ENCODE measurements around the gene STAT5B. TPM values are rescaled to one million over a fixed set of nuclear protein-coding genes. Genes with fewer than 3 reads are reported as not detected.

Gene STAT5B
- total RNA-seq, 1 experiment from 2014 or later = 7.1 TPM

DNA sequence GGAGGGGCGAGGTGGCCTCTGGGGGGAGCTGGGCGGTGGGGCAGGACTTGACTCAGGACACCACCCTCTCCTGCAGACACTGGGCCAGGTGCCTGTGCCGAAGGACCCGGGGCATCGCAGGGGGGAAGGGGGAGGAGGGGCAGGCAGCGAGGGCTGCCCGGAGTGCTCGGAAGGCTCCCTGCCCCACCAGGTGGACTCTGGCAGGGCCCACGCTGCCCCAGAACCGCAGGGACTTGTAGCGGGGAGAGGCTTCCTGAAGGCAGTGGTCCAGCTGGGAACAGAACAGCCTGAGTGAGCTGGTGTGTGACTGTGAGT, 86.6 kb downstream of the STAT5B start:
- POLR2A ChIA-PET = no interaction called here
- BruUV-seq (replicated peaks) = no TSS peak
- CTCF ChIA-PET = no interaction called here

DNA sequence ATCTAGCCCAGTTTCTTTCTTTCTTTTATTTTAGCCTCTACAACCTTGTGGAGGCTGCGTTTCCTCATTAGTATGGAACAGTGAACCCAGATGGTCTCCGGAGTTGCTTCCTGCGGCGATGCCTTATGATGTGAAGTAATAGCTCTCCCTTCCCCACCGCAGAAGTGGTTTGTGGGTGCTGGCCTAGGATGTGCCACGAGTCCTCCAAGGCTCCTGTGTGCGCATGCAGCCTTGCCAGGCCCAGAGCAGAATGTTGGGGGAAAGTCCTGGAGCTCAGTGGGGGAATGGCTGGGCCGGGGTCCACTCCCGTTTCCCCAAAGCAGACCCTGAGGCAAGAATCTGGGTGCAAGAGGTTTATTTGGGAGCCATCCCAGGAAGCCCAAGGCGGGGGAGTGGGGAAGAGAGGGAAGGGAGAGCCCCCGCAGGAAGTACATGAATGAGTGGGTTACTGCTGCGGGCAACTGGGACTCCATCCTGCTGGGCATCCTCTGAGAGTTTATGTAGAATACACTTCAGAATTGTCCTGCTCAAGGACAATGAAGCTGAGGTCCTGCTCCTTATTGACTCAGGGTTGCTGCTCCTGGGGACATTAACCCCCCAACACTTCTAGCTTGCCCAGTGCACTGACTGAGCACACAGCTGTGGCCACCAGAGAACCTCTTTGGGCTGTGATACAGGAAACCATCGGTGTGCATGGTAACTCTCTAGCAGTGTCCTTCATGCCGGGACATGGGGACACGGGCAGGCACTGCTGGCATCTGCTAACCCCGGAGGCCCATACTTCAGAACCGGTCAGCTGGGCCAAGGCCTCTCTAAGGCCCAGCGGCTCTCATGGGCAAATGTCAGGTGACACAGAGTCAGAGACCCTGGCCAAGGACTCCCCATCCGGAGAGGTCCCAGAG, 87.2 kb downstream of the STAT5B start:
- CTCF ChIA-PET = no interaction called here
- no peak overlapping the region for H3K4me3 ChIP-seq (replicated peaks in 1 of 2; ENCODE audit: low read depth in 1 of 2, low read length in 2 of 2)
- H3K4me1 ChIP-seq (ENCODE audit: control insufficient read depth in 1 of 2, insufficient read depth in 2 of 2, low read length in 2 of 2) = peaks cover 11 to 22% of the 10 kb centered on the region in 2 experiments; a peak in 3 of 4 replicates
- H2AFZ ChIP-seq (ENCODE audit: low read depth, low read length, poor library complexity, severe bottlenecking) = no peak overlapping the region
- DNase-seq (ENCODE audit: low read depth, low spot score) = no peak
- no peak overlapping the region for H3K4me2 ChIP-seq (ENCODE audit: low read length)
- H3K36me3 ChIP-seq (ENCODE audit: control insufficient read depth in 1 of 2, insufficient read depth in 2 of 2, low read length in 2 of 2) = no peaks in the 10 kb centered on the region
- intact Hi-C loops (cut with micrococcal nuclease) = no loop called here
- H3K9me2 ChIP-seq (ENCODE audit: insufficient read depth) = no peaks in the 10 kb centered on the region
- no peaks in the 10 kb centered on the region for H4K20me1 ChIP-seq (ENCODE audit: insufficient read depth)
- no peaks in the 10 kb centered on the region for H3K27me3 ChIP-seq (ENCODE audit: insufficient read depth, low read length)
- no peak overlapping the region for H3K9ac ChIP-seq (ENCODE audit: low read length)
- no peak for ATAC-seq
- POLR2A ChIA-PET = no interaction called here
- no peak overlapping the region for H3K27ac ChIP-seq (ENCODE audit: low read depth, low read length)
- BruUV-seq (replicated peaks) = no TSS peak
- H3K9me3 ChIP-seq (ENCODE audit: control insufficient read depth in 1 of 2, insufficient read depth in 1 of 2, low read depth in 1 of 2, low read length in 2 of 2) = no peaks in the 10 kb centered on the region
- no peaks in the 10 kb centered on the region for H3K79me2 ChIP-seq (ENCODE audit: insufficient read depth, low read length)
- RAD21 ChIA-PET (ENCODE audit: low non-redundant PET in 1 of 2, low total read pairs in 2 of 2, uncharacterized antibody in 2 of 2, unreplicated experiment in 2 of 2) = no interaction called here
- TF ChIP-seq ZFX (IDR thresholded peaks at IDR 0.05) = no peak

More for the DNA sequence above, 86.6 kb downstream of the STAT5B start:
- intact Hi-C loops (cut with micrococcal nuclease) = no loop called here
- Histone ChIP-seq H3K27me3 (ENCODE audit: insufficient read depth, low read length) (no peaks in the 10 kb centered on the region), H3K4me3 (replicated peaks in 1 of 2; ENCODE audit: low read depth in 1 of 2, low read length in 2 of 2) (no peak overlapping the region), H3K4me2 (ENCODE audit: low read length) (no peak overlapping the region), H3K9me3 (ENCODE audit: control insufficient read depth in 1 of 2, insufficient read depth in 1 of 2, low read depth in 1 of 2, low read length in 2 of 2) (no peaks in the 10 kb centered on the region), H3K79me2 (ENCODE audit: insufficient read depth, low read length) (no peaks in the 10 kb centered on the region), H3K27ac (ENCODE audit: low read depth, low read length) (no peak overlapping the region), H2AFZ (ENCODE audit: low read depth, low read length, poor library complexity, severe bottlenecking) (no peak overlapping the region), H3K9me2 (ENCODE audit: insufficient read depth) (no peaks in the 10 kb centered on the region), H3K9ac (ENCODE audit: low read length) (no peak overlapping the region), H4K20me1 (ENCODE audit: insufficient read depth) (no peaks in the 10 kb centered on the region), H3K4me1 (ENCODE audit: control insufficient read depth in 1 of 2, insufficient read depth in 2 of 2, low read length in 2 of 2) (peaks cover 8 to 18% of the 10 kb centered on the region in 2 experiments; a peak in 3 of 4 replicates), H3K36me3 (ENCODE audit: control insufficient read depth in 1 of 2, insufficient read depth in 2 of 2, low read length in 2 of 2) (no peaks in the 10 kb centered on the region)
- DNase-seq (ENCODE audit: low read depth, low spot score) = no peak
- no peak for ATAC-seq
- RAD21 ChIA-PET (ENCODE audit: low non-redundant PET in 1 of 2, low total read pairs in 2 of 2, uncharacterized antibody in 2 of 2, unreplicated experiment in 2 of 2) = no interaction called here
- TF ChIP-seq, protein P1, sequence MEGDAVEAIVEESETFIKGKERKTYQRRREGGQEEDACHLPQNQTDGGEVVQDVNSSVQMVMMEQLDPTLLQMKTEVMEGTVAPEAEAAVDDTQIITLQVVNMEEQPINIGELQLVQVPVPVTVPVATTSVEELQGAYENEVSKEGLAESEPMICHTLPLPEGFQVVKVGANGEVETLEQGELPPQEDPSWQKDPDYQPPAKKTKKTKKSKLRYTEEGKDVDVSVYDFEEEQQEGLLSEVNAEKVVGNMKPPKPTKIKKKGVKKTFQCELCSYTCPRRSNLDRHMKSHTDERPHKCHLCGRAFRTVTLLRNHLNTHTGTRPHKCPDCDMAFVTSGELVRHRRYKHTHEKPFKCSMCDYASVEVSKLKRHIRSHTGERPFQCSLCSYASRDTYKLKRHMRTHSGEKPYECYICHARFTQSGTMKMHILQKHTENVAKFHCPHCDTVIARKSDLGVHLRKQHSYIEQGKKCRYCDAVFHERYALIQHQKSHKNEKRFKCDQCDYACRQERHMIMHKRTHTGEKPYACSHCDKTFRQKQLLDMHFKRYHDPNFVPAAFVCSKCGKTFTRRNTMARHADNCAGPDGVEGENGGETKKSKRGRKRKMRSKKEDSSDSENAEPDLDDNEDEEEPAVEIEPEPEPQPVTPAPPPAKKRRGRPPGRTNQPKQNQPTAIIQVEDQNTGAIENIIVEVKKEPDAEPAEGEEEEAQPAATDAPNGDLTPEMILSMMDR (IDR thresholded peaks at IDR 0.05 in 2 of 3, conservative IDR thresholded peaks at IDR 0.05 in 1 of 3; ENCODE audit: borderline replicate concordance in 1 of 3, insufficient read depth in 1 of 3, low read depth in 2 of 3, low read length in 2 of 3) = no peak
- no peak for TF ChIP-seq ELF1 (IDR thresholded peaks at IDR 0.05; ENCODE audit: borderline replicate concordance, low read depth)
- TF ChIP-seq EZH2 (IDR thresholded peaks at IDR 0.05) = no peak
- TF ChIP-seq FOSL1 (IDR thresholded peaks at IDR 0.05; ENCODE audit: low read depth) = no peak

Data from HCT116 (cell line).